Suppressor macrophage treated with lipopolysaccharide for 4 hours (primary cell): ENCODE measurements around the gene NDUFV1.
"Not testable (repeated sequence)": the region's sequence is repeated elsewhere in the genome, so short reads cannot be mapped to it uniquely, and the experiment has no call there.

ENCODE experiments used
- DNase-seq: peaks from one replicate; pipeline ENCODE4 v3.0.0-alpha.2; 2020

NDUFV1 gene

DNA sequence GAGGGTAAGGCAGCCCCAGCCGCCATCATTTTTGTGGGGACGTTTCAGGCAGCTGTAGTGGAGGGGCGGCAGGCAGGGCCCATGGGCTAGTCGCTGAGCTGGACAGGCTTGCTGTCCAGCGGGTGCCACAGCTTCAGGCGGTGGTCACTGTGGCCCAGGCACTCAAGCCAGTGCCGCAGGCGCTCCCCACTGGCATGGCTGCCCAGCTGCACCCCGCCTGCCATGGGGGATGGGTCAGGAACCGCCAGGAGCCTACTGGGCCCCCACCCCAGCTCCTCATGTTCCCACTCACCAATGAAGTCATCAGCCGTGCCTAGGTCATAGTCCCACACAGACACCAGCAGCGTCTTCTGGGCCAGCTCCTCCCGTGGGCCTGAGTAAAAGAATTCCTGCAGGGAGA, 6.0 kb downstream of the NDUFV1 start:
- no peak for DNase-seq

DNA sequence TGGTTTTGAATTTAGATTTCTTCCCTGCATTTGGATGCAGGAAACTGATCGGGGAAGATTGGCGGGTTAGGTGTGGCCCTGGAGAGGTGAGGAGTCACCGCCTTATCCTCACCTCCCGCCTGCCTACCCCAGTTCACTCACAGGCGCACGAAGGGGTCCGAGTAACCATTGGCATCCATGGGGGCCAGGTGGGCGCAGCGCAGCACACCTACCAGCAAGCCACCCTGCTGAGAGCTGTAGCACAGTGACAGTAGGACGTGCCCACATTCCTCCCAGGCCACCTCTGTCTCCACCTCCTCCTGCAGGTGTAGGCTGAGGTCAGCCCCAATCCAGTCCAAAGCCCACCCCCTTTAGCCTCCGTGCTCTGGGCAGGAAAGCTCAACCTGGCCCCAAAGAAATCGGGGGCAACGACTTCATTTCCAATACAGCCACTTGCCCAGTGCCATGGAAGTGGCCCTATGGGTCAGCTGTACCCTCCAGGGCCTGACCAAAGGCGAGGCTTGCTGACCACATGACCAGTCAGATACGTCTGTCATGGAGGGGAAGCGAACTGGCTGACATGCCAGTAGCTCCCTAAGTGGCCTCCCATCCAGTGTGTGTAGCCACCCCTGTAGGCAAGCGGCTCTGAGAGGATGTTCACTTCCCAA, 6.7 kb downstream of the NDUFV1 start:
- DNase-seq, result no peak

DNA sequence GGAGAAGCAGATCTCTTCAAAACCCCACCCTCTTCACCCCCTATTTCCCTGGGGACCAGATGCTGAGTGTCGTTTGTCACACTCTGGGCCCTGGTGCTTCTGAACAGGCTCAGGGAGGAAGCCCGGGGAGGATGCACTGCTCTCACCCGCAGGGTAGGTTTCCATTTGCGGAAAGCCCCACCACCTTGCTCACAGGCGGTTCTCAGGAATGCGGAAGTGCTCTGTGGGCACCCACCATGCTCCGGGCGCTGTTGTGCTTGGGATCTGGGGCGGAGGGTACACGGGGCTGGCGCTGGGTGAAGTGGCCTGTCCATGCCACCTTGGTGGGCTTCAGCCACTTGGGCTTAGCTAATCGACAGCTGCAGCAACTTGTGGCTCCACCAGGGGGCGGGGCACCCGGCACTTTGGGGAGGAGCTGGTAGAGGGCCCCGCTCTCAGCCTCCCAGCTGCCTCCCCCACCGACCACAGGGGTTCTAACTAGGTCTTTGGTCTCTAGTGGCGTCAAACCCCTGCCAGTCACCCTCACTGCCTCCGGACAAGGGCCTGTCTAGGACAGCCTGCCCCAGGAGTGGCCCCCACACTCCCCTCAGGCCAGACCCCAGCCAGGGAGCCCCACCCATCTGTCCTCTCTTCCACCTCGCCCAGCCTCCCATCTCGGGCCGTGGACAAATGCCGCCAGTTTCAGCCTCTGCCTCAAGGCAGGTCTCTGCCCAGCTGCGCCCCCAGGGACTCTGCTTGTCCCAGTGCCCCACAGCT, 7.4 kb downstream of the NDUFV1 start:
- DNase-seq, result peak; percentile 71

DNA sequence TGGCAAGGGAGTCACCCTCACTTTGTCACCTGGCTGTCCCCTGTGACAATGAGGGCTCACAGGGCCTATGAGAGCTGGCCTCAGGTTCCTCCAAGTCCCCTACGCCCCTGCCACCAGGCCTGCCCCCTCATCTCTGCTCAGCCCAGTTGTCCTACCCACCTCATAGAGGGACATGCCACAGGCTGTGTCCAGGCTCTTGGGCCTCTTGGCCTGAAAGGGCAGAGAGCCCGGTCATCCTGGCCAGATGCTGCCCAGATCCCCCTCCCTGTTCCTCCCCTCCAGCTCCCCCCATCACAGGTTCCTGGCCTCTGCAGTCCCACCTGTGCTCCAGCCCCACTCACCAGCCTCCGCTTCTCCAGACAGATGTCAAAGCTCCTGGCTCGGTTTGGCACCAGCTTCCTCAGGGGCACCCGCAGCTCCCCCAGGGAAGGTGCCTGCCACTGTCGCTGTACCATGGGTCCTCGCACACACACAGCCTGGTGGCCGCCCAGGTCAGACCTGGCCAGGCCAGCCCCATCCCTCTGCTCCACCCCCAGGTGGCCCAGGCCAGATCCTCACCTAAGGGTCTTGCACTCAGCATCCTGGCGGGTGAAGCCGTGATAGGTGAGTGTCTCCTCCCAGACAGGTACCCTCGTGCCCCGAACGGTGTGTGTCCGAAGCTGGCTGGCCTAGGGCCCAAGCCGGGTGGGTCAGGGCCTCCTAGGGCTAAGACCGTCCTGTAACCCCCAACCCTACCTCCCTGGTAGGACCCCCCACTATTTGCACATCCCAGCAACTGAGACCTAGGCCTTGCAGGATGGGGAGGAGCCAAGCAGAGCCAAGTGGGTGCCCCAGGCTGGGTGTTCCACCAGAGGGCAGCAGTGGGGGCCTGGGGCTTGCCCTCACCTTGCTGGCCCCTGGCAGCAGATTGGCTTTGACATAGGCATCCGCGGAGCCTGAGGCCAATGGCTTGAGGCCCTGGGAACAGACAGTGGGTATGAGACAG, 8.3 kb downstream of the NDUFV1 start:
- DNase-seq, result peak; percentile 47

DNA sequence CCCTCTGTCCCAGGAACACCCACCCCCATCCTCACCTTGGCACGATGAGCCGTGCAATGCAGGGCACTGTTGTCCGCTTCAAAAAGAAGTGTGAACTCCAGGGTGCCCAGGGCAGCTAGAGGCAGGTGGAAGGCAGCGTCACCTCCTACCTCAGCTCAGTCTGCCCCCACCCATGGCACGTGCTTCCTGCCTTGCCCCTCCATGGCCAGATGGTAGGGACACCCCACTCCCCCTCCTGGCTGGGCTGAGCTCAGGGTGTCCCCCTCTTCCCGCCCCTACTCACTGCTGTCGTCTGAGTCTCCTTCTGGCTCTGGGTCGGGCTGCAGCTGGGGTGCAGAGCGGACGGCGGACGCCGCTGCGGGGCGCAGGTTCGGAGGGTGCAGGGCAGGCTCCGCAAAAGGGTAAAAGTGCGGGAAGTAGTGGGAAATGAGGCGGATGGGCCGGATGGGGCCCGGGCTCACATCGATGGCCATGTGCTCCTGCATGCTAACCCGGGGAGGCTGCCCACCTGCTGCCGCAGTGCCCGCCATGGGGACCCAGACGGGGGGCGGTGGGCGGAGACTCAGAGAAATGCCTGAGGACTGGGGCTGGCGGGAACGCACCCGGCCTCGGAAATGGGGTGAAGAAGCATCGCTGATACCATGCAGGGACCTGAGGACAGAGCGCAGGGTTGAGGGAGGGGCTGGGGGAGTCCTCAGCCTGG, 9.1 kb downstream of the NDUFV1 start:
- no peak for DNase-seq

DNA sequence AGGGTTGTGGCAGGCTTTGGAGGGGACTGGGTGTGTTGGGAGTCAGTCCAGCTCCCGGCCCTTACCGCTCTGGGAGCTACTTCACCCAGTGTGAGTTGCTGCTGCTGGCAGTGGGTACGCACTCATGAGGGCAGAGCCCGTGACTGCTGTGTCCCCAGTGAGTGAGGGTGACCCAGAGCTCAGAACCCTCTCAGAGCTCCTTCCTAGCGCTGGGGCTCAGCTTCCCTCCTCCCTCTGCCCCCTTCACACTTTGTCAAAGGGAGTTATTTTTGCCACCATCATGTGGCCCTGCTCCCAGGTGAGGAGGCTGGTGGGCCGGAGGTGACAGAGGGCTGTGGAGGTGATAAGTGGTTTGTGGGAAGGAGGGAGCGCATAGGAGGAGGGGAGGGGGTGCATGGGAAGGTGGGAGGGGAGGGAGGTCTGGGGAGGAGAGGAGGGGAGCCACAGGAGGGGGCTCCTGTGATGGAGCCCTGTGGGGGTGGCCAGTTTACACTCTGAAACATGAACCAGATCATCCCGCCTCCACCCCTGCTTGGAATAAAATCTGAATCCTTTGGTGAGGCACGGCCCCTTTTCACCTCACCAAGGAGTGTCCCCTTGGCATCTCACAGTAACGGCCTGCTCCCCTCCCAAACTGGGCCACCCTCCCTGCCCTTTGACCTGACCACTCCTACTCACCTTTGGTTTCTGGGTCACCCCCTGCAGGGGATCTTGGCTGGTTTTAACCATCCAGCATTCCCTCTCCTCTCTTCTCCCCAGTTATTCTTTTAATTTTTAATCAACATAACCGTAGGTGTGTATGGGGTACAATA, 9.9 kb downstream of the NDUFV1 start:
- DNase-seq, result no peak

DNA sequence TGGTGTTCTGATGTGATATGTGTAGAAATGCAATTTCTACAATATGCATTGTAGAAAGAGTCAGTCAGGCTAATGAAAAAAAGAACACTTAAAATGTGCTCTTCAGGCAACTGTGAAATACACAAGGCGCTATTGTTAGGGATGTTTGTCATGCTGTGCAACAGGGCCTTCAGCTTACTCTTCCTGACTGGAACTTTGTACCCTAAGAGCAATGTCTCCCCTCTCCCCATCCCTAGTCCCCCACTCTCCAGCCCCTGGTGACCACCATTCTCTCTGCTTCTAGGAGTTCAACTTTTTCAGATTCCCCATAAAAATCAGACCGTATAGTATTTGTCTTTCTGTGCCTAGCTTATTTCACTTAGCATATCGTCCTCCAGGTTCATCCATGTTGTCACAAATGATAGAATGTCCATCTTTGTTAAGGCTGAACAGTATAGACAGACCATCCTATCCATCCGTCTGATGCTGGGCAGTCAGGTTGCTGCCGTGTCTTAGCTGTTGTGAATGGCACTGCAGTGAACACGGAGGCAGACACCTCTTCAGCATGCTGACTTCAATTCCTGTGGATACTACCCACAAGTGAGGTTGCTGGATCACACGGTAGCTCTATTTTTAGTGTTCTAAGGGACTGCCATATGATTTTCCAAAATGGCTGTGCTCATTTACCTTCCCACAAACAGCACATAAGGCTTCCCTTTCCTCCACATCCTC, 10.7 kb downstream of the NDUFV1 start:
- DNase-seq, result no peak

DNA sequence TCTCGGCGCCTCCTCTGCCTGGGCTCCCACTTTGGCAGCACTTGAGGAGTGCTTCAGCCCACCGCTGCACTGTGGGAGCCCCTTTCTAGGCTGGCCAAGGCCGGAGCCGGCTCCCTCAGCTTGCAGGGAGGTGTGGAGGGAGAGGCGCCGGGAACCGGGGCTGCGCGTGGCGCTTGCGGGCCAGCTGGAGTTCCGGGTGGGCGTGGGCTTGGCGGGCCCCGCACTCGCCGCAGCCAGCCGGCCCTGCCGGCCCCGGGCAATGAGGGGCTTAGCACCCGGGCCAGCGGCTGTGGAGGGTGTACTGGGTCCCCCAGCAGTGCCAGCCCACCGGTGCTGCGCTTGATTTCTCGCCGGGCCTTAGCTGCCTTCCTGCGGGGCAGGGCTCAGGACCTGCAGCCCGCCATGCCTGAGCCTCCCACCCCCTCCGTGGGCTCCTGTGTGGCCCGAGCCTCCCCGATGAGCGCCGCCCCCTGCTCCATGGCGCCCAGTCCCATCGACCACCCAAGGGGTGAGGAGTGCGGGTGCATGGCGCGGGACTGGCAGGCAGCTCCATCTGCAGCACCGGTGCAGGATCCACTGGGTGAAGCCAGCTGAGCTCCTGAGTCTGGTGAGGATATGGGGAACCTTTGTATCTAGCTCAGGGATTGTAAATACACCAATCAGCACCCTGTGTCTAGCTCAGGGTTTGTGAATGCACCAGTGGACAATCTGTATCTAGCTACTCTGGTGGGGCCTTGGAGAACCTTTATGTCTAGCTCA, 12.3 kb downstream of the NDUFV1 start:
- DNase-seq, result not testable (repeated sequence)

DNA sequence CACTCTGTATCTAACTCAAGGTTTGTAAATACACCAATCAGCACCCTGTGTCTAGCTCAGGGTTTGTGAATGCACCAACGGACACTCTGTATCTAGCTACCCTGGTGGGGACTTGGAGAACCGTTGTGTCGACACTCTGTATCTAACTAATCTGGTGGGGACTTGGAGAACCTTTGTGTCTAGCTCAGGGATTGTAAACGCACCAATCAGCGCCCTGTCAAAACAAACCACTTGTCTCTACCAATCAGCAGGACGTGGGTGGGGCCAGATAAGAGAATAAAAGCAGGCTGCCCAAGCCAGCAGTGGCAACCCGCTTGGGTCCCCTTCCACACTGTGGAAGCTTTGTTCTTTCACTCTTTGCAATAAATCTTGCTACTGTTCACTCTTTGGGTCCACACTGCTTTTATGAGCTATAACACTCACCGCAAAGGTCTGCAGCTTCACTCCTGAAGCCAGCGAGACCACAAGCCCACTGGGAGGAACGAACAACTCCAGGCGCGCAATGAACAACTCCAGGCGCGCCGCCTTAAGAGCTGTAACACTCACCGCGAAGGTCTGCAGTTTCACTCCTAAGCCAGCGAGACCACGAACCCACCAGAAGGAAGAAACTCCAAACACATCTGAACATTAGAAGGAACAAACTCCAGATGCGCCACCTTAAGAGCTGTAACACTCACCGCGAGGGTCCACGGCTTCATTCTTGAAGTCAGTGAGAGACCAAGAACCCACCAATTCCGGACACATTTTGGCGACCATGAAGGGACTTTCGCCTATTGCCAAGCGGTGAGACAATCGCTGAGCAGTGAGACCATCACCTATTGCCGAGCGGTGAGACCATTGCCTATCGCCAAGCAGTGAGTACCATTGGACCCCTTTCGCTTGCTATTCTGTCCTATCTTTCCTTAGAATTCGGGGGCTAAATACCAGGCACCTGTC, 13.2 kb downstream of the NDUFV1 start:
- not testable (repeated sequence) for DNase-seq

DNA sequence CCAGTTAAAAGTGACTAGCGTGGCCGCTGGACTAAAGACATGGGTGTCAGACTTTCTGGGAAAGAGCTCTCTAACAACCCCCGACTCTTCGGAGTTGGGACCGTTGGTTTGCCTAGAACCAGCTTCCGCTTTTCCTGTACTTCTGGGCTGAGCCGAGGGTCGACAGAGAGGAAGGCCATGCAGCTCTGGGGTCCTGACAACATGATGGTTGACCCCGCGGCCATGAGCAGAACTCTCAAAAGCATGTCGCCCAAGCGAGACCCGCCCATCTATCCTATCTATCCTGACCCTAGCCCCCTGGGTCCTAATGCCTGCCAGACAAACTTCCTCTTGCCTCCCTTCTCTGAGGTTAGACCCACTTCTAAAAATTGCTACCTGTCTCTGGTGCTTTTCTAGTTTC, 13.9 kb downstream of the NDUFV1 start:
- DNase-seq, result not testable (repeated sequence)

DNA sequence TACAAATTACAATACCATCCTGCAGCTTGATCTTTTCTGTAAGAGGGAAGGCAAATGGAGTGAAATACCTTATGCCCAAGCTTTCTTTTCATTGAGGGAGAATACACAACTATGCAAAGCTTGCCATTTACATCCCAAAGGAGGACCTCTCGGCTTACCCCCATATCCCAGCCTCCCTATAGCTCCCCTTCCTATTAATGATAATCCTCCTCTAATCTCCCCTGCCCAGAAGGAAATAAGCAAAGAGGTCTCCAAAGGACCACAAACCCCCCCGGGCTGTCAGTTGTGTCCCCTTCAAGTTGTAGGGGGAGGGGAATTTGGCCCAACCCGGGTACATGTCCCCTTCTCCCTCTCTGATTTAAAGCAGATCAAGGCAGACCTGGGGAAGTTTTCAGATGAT, 15.2 kb downstream of the NDUFV1 start:
- not testable (repeated sequence) for DNase-seq

DNA sequence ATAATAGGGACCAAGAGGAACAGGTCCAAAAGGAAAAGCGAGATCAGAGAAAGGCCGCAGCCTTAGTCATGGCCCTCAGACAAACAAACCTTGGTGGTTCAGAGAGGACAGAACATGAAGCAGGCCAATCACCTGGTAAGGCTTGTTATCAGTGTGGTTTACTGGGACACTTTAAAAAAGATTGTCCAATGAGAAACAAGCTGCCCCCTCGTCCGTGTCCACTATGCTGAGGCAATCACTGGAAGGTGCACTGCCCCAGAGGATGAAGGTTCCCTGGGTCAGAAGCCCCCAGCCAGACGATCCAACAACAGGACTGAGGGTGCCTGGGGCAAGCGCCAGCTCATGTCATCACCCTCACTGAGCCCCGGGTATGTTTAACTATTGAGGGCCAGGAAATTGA, 16.2 kb downstream of the NDUFV1 start:
- not testable (repeated sequence) for DNase-seq

DNA sequence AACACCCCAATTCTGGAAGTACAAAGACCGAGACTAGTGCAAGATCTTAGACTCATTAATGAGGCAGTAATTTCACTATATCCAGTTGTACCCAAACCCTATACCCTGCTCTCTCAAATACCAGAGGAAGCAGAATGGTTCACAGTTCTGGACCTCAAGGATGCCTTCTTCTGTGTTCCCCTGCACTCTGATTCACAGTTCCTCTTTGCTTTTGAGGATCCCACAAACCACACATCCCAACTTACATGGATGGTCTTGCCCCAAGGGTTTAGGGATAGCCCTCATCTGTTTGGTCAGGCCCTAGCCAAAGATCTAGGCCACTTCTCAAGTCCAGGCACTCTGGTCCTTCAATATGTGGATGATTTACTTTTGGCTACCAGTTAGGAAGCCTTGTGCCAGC, 17.1 kb downstream of the NDUFV1 start:
- DNase-seq, result not testable (repeated sequence)

DNA sequence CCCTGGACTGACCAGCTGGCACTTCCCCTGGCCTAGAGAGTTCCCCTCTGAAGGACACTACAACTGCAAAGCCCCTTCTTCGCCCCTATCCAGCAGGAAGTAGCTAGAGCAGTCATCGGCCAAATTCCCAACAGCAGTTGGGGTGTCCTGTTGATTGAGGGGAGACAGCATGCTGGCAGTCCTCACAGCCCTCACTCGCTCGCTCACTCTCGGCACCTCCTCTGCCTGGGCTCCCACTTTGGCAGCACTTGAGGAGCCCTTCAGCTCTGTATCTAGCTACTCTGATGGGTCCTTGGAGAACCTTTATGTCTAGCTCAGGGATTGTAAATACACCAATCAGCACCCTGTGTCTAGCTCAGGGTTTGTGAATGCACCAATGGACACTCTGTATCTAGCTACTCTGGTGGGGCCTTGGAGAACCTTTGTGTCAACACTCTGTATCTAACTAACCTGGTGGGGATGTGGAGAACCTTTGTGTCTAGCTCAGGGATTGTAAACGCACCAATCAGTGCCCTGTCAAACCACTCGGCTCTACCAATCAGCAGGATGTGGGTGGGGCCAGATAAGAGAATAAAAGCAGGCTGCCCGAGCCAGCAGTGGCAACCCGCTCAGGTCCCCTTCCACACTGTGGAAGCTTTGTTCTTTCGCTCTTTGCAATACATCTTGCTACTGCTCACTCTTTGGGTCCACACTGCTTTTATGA, 19.5 kb downstream of the NDUFV1 start:
- not testable (repeated sequence) for DNase-seq

DNA sequence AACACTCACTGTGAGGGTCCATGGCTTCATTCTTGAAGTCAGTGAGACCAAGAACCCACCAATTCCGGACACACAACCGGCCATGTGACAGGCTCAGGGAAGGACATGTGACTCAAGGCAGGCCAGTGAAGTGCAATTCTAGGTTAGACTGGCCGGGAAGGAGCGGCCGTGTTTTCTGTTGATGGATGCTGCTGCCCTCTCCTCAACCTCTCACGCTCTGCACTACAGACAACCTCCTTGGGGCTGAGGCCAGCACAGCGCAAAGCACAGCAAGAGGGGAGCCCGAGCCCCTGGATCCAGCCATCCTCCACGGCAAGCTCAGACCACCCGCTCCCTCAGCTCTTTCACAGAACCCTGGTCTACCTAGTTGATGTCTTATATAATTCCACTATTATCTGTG, 20.2 kb downstream of the NDUFV1 start:
- no peak for DNase-seq

DNA sequence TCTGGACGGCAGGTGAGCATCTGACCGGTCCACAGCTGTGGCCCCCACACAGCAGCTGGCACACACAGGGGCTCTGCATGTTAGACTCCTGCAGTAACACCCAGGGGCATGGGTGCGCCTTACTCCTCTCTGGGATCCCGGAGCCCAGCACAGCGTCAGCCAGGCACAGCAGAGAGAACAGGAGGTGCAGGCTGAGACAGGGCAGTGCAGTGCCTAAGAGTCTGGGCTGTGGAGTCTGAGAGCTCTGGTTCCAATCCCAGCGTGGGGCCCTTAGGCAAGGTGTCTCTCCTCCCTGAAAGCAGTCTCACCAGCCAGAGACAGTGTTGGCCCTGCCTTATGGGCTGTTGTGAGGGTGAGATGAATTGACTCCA, 20.7 kb downstream of the NDUFV1 start:
- no peak for DNase-seq

DNA sequence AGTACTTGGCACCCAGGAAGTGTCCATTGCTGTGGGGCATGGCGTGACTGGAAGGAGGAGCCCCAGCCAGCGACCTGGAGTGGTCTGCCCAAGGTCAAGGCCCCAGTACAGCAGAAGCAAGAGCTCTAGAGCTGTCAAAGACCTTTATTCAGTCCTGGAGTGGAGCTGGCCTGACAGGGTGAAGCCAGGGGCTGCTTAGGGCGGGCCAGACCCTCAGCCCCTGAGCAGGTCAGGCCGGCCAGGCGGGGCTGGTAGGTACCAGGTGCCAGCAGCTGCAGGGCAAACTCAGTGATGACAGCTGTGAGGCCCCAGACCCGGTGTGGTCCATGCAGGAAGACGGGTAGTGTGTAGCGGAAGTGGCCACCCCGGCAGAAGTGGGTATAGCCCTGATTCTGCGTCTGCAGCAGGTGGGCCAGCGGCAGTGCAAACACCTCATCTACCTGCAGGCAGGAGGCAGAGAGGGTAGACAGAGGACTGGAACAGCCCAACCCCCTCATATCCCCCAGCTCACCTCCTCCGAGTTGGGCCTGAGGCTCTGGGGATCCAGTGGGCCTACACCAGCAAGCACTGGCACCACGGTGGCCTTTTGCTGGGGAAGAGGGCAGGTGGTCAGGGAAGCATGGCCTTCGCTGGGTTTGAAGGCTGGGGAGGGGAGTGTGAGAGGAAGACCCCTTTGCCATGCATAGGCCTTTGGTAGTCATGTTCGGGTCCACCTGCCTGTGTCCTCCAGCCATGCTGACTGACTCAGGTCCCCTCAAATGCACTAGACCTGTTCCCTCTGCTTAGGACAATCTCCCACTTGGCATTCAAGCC, 21.3 kb downstream of the NDUFV1 start:
- DNase-seq, result no peak
